Activated T-cell treated with anti-CD3 and anti-CD28 coated beads, Interleukin-2, amount 50 U/mL, for 48 hours (primary cell): ENCODE results near the gene DOCK4.

ENCODE experiments used
- DNase-seq, 2 experiments: peaks; one replicate each; pipeline ENCODE4 v3.0.0-alpha.2; 2020

DOCK4 gene

GRCh38 chr7:112186300-112186699 lies 19.9 kb downstream of the DOCK4 start:
- no peak for DNase-seq

DNA sequence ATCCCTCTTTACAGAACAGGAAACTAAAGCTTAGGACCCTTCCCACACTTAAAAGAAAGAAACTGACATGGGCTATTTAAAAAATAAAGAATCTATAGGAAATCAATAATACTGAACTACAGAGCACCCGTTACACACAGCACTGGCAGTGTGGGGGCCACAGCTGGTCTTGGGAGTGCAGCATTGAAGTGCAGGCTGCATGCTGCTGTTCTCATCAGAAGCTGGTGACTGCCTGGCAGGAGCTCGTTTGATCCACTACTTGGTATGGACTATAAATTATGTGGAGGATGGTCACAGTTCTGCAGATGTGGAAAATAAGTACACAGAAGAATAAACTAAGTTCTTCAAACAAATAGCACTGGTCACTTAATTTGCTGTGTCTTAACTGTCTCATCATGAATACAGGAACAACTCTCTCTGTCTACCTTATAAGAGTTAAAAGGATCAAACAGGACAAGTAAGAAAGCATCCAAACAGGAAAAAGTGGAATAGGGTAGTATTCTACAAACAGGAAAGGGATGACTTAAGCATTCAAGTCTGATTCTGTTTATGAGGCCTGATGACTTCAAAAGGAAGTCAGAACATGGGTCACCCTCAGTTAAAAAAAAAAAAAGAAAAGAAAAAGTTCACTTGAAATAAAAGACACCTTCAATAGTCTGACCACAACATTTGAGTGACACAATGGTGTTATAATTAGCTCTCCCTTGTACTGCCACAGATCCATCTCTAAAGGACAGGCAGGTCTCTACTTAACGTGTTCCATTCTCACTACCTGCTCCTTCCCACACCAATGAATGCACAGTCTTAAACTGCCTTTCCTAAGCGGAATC lies 21.0 kb downstream of the DOCK4 start:
- no peak for DNase-seq

DNA sequence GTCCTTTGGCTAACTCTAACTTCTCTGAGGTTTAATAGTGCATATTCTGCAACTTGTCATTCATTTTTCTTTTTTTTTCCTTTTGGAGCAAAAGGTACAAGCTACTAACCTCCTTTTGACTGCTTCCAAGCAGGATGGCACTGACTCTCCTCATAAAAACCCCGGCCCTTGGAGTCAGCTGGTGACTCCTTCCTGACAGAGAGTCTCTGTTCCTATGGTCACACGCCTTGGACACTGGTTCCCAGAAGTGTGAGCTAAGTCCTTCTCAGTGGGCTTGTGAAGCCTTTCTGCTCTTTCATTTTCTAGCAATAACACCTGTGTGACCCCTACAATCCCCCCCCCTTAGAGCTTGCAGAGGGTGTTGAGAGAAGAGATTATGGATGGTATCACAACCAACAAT lies 21.7 kb downstream of the DOCK4 start:
- no peak for DNase-seq

DNA sequence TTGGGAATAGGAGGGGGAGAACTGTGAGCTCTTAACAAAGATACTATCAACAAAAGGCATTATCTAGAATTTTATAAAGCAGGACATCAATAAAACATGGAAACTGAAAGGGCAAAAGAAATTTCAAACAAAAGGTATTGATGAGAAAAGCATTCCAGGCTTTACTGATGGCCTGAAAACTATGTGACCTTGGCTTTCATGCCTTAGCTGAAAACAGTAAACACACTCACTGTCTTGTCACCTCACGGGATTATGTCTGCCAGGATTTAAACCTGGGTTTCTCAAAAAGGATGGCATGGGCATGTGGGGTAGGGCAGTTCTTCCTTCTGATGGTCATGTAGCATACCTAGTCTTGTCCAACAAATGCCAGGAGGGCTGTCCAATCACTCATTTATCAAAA lies 22.9 kb downstream of the DOCK4 start:
- DNase-seq: no peak

DNA sequence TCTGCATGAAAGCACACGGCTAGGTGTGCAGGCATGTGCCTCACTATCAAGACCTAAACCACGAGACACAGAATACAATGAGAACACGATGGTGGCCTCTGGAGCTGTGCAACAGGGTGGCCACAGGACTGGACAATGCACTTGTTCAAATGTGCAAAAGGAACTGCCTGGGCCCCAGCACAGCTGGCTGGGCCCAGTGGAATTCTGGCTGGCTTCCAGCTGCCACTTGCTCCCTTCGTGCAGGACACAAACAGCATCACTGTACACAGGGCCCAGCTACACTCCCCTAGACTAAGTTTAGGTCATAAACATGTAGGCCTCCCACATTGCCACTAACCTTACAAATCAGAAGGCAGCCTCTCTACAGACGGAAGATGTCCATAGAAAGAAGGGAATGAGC lies 23.4 kb downstream of the DOCK4 start:
- DNase-seq: no peak

DNA sequence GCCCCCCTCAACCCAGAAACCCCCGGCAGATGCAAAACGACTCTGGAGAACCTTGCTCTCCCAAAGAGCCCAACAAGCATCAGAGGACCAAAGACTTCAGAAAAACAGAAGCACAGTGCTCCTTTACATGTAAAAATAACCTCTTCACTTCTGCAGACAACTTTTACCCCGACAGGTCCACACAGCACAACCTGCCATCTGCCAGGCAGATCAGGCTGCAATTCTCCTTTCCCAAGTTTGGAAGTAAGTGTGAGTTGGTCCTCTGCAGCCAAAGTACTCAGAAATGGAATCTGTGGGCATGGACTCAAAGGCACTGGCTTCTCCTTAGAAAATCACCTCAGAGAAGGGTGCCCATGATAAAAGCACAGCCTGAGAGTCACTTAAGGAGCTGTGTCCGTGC lies 26.0 kb downstream of the DOCK4 start:
- DNase-seq: no peak

GRCh38 chr7:112176693-112177415 lies 29.3 kb downstream of the DOCK4 start:
- DNase-seq: no peak

DNA sequence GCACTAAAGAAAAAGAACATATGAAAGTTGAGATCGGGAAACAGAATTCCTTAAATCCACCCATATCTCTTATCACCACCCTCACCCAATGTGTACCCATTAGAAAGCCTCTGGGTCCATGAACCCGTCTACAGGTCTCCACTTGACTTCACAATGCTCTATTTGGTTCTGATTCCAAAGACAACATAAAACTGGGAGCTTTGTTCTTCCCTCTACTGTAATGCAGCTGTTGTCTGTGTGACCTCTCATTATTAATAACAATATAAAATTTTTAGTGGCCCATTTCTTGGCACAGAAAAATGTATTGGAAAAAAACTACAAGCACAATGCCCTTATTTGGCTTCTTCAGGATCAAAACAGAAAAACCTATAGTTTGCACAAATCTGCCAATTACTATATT lies 30.0 kb downstream of the DOCK4 start:
- DNase-seq: no peak

GRCh38 chr7:112174192-112174591 lies 32.0 kb downstream of the DOCK4 start:
- DNase-seq: no peak

DNA sequence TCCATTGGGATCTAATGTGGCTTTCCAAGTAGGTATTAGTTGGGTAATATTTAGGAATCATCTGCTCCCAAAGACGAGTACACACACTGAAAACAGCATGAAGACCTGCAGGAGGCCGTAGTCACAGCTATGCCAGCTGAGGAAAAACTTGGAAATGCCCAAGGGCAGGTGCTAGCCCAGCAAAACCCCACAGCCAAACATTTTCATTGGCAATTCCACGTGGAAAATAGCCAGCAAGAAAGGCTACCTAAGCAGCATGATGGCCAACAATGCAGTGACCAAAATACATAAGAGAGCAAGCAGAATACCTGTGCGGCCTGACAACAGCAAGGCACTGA lies 32.7 kb downstream of the DOCK4 start:
- no peak for DNase-seq

- no peak for DNase-seq
These were observed 33.2 kb downstream of the DOCK4 start for GRCh38 chr7:112172870-112173567.

DNA sequence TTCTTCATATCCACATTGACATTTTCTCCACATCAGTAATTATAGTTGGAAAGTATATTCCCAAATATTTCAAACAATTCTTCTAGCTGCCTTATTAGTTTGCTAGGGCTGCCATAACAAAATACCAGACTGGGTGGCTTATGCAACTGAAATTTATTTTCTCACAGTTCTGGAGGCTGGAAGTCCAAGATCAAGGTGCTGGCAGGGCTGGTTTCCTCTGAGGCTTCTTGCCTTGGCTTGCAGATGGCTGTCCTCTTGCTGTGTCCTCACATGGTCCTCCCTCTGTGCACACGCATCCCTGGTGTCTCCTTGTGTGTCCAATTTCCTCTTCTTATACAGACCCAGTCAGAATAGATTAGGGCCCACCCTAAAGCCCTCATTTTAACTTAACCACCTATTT lies 34.5 kb downstream of the DOCK4 start:
- DNase-seq: no peak

DNA sequence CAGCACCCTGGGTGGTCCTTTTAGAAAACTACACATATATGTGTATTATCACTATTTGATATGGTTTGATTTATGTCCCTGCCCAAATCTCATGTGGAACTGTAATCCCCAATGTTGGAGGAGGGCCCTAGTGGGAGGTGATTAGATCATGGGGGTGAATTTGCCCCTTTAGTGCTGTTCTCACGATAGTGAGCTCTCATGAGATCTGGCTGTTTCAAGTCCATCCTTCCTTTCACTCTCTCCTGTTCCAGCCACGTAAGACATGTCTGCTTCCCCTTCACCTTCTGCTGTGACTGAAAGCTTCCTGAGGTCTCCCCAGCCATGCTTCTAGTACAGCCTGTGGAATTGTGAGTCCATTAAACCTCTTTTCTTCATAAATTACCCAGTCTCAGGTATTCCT lies 37.3 kb downstream of the DOCK4 start:
- DNase-seq: no peak

- DNase-seq: no peak
These were observed 39.1 kb downstream of the DOCK4 start for GRCh38 chr7:112167147-112167546.

DNA sequence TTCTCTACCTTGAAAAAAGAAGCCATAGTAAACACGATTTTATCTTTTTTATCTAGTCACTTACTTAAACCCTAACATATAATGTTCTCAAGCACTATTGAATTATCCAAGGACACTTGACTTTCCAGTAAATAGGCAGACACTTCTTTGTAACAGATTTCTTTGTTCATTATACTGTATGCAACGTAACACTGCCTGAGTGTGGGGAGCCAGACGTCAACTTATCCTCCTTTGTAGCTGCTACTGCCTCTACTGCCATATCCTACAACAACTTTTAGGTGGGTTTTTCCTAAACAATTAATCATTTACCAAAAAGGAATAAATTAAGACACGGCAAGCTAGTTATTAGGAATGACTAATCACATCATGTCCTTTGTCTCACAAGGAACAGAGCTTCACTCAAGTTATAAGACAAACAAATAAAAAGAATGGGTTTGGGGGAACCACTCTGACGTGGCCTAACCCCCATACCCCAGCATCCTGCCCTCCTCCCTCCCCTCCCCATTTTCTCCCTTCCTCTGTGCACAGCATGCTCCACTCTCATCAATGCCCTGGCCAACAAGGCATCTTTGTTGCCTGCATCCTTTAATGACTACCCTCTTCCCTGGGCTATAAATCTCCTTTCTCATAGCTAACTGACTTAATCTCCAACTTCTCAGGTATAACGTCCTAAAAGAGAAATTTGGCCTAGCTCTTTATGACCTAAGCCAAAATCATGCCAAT lies 43.3 kb downstream of the DOCK4 start:
- no peak for DNase-seq

DNA sequence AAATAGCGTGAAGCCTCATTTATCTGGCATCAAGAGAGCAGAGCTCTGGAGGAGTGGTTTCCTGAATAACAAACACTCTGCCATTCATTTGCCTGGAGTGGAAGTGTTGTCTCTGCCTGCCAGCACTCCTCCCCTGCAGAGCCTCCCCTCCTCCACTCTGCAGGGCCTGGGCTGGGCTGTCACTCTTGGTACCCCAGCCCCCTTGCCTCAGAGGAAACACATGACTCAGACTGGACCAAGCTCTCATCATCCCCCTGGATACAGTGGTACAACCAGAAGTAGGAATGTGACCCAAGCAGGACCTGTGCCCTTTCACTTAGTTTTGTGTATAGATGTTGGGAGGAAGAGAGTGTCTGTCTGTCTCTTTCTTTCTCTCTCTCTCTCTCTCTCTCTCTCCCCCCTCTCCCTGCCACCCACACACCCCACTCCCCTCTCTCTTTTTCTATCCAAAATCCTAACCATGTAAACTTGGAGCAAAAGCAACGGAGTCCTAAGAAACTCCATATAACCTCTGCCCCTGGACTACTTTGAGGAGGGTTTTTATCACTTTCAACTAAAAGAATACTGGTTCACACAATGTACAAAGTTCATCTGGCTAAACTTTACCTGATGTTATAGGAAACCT lies 43.9 kb downstream of the DOCK4 start:
- no peak for DNase-seq

DNA sequence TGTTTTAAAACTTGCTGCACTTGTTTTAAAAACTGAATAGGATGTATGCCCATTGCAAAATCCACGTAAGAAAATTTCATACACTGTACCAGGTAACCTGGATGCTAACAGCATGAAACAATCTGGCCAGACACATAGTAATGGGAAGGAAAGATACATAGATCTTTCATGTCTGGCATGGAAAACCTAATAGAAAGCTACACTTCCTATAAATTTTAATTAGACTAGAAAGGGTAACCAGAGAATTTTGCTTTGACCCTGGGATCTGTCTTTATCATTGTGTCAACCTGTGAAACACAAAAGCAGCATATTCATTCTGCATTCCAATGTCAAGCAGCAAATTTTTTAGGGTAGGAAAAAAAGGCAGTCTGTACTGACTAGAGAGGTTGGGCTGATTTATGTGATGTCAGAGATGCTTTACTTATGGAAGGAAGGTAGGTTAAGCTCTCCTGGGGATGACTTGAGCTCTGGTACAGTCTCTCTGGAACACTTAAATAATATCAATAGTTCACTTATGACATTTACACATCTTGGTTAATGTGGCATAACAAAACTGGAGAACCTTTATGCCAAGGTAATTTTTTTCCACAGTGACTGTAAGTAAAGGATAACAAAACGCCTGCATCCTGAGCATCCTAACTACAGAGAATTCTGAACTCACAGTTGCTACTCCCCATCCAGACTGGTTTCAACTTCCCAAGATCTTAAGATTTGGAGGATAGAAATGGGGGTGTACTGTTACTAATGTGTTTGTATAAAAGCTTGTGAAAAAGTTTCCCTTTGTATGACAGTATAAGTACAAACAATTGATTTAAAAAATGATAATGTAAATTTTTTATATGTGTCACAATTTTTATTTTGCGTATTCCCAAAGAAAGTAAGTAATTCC lies 44.7 kb downstream of the DOCK4 start:
- no peak for DNase-seq

DNA sequence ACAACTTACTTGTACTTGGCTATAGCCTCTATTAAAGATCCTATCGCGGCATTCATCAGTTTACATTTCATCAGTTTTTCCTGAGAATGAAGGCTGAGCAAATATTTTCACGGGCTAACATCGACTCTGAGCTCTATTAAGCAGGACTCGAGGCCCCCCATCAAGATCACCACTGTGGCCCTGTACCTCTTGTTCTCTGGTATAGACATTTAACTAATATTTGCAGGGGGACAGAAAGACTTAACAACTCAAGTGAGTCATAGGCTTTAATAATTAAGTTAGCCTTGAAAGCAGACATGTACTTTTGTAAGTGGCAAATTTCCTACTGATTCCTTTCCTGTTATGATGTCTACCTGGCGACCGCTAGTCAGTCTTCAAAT lies 45.4 kb downstream of the DOCK4 start:
- DNase-seq: no peak

DNA sequence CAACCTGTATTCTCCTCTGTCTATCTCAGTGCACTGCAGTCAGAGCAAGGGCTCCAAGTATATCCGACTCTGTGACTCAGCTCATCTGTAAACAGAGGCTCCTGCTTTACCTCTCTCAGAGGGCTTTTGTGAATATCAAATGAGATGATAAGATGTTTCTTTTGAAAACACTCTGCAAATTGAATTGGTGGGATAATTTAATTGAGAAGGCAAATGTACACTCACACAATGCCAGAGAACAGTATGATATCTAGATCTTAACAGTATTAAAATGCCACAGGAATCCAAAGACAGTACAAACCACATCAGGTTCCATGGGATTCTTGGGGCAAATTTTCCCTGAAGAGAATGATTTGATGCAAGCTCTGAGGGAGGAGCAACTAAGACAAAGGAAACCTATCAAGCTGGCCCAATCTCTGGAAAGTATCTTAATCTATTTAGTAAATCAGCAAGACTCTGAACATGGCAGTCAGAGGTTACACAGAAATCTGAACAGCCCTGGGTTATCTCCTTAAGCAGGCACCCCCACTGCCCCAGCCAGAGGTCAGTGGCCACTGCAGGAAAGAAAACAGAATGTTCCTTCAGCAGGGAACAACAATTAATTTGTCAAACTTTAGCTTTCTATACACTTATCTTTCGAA lies 45.9 kb downstream of the DOCK4 start:
- DNase-seq: no peak

DNA sequence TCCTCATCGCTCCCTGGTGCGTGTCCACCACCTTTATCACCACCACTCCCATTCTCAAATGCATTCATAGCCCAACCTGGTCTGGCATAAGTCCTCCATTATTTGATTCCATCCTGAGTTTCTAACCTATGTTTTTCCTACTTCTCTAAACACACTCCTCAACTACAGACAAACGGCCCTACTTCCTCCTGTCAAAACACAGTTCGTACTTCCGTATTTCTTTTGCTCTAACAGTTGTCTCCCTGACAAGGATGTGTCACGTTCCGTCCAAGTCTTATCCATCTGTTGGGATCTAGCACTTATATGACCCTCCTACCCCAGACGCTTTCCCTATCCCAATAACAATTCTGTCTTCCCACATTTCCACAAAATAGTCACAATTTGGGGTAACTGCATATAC lies 46.8 kb downstream of the DOCK4 start:
- no peak for DNase-seq

DNA sequence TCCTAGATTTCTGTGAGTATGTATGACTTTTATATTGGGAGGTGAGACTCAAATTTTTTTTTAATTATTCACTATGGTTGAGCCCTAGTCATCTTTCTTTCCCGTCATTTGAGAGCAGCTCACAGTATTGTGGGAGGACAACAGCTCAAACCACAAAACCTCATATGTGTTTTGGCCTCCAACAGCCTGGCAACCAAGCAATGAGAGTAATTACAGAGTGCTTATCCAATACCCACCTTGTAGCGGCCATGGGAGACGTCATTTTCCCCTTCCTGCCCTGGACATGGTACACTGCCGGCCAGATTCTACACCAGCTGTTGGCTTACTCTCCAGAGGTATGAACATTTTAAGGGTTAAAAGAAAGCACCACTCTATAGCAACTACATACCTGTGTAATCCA lies 49.1 kb downstream of the DOCK4 start:
- DNase-seq: no peak
